ENCODE measurements around the gene NSF. TPM values are rescaled to one million over a fixed set of nuclear protein-coding genes. Genes with fewer than 3 reads are reported as not detected.

The NSF gene
- polyA plus RNA-seq, 2 of the 4 experiments (the other 2 are of a cell fraction), result 30.1 to 63.1 TPM

- ATAC-seq (no peak), DNase-seq (ENCODE audit: low read depth in 1 of 2, low spot score in 1 of 2) (no peak), FAIRE-seq (no peak)
- 84% methylated on average over 2 of the region's 2 CpGs for WGBS (ENCODE audit: missing lambda C conversion rate)
- TF ChIP-seq HDAC2 (IDR thresholded peaks at IDR 0.05), result no peak
- no peak for TF ChIP-seq PBX3 (IDR thresholded peaks at IDR 0.05)
- TF ChIP-seq RFX5 (IDR thresholded peaks at IDR 0.05), result no peak
- TF ChIP-seq MAFK (IDR thresholded peaks at IDR 0.05; ENCODE audit: partially characterized antibody), result peak; percentile 8
- TF ChIP-seq REST (IDR thresholded peaks at IDR 0.05), result no peak
- CTCF ChIA-PET, result interaction anchor here (0.6 to 1.4 kb wide), 4 partner anchors 13 to 131 kb away, joined by 3 to 5 read pairs (median 3); no protein-coding TSS in a partner anchor
- Histone ChIP-seq H3K4me2 (no peak overlapping the region), H3K9me3 (no peaks in the 10 kb centered on the region), H3K4me3 (no peak overlapping the region), H3K27ac (peak overlapping the region in 1 of 2 experiments; percentile 75; a peak in 1 of 6 replicates), H3K4me1 (peaks cover 22% of the 10 kb centered on the region)
- POLR2A ChIA-PET, result no interaction called here
Observed at GRCh38 chr17:46741122-46741730, 150.8 kb downstream of the NSF start.

GRCh38 chr17:46742565-46743270 lies 152.2 kb downstream of the NSF start:
- ChIA-PET CTCF (interaction anchor here (0.7 to 1.6 kb wide), 6 partner anchors 9 to 198 kb away, joined by 3 to 5 read pairs (median 4); no protein-coding TSS in a partner anchor), POLR2A (no interaction called here)
- TF ChIP-seq ZFP36 (IDR thresholded peaks at IDR 0.05; ENCODE audit: borderline replicate concordance, partially characterized antibody) (no peak), CEBPB (IDR thresholded peaks at IDR 0.05) (peak in 1 of 2 experiments; percentile 49; a peak in 1 of 4 replicates), GATA3 (IDR thresholded peaks at IDR 0.05; ENCODE audit: borderline replicate concordance) (peak; percentile 45; the same call in 1 of the 2 replicates), CTCF (IDR thresholded peaks at IDR 0.05) (no peak), HOXB5 (CRISPR knock-in tag; IDR thresholded peaks at IDR 0.05) (no peak), EP300 (IDR thresholded peaks at IDR 0.05) (no peak), NR3C1 (IDR thresholded peaks at IDR 0.05) (no peak), KDM5A (IDR thresholded peaks at IDR 0.05) (no peak), RCOR1 (IDR thresholded peaks at IDR 0.05; ENCODE audit: low read depth, low read length) (no peak), HEYL (CRISPR knock-in tag; IDR thresholded peaks at IDR 0.05) (no peak), ATOH8 (CRISPR knock-in tag; IDR thresholded peaks at IDR 0.05; ENCODE audit: low read depth) (no peak), CHD2 (IDR thresholded peaks at IDR 0.05; ENCODE audit: low read length, partially characterized antibody) (no peak), JUNB (IDR thresholded peaks at IDR 0.05) (peak; percentile 34; the same call in 1 of the 2 replicates), MAX (IDR thresholded peaks at IDR 0.05) (peak; percentile 71), CHD4 (IDR thresholded peaks at IDR 0.05; ENCODE audit: borderline replicate concordance) (no peak), ESRRA (IDR thresholded peaks at IDR 0.05; ENCODE audit: borderline replicate concordance, low read length) (no peak), FOSL2 (IDR thresholded peaks at IDR 0.05) (peak; percentile 63), FOSL2 (CRISPR knock-in tag; IDR thresholded peaks at IDR 0.05) (peak; percentile 88), POLR2A (IDR thresholded peaks at IDR 0.05; ENCODE audit: low read length) (no peak), NPAS2 (CRISPR knock-in tag; IDR thresholded peaks at IDR 0.05; ENCODE audit: borderline replicate concordance) (no peak), PBX3 (IDR thresholded peaks at IDR 0.05) (no peak), SMC3 (IDR thresholded peaks at IDR 0.05) (no peak), ZC3H11A (IDR thresholded peaks at IDR 0.05) (no peak), SREBF2 (IDR thresholded peaks at IDR 0.05) (no peak), EHMT2 (IDR thresholded peaks at IDR 0.05; ENCODE audit: low read depth) (no peak), MAFK (IDR thresholded peaks at IDR 0.05; ENCODE audit: partially characterized antibody) (no peak)
- Histone ChIP-seq H3K27ac (peak overlapping the region; percentile 36 to 75; a peak in 5 of 6 replicates), H3K9me3 (no peaks in the 10 kb centered on the region), H3K4me1 (peaks cover 22% of the 10 kb centered on the region), H3K4me2 (peak overlapping the region; percentile 39), H3K4me3 (no peak overlapping the region)
- peak; percentile 76 to 84 for DNase-seq (ENCODE audit: low read depth in 1 of 2, low spot score in 1 of 2)
- FAIRE-seq, result peak; percentile 28
- peak; percentile 96 to 98 for ATAC-seq
- WGBS (ENCODE audit: missing lambda C conversion rate), result 50% methylated on average over 7 of the region's 7 CpGs
